Loucy (cell line): ENCODE measurements around the gene STIM1.

Experiments
- H2AFZ ChIP-seq: fragments of 200-600 bp; sonication (generic); 2 replicates; pipeline ENCODE4 v1.6.0; 2016; ENCODE audit warnings: antibody characterized with exemption, mild to moderate bottlenecking, low read length, moderate library complexity
- H3F3A ChIP-seq: fragments of 200-600 bp; 2 replicates; pipeline ENCODE4 v1.6.0; 2016; ENCODE audit warnings: antibody characterized with exemption, low read depth, mild to moderate bottlenecking
- H3K27me3 ChIP-seq: fragments of 200-600 bp; sonication (generic); 2 replicates; pipeline ENCODE4 v1.6.1; 2014; ENCODE audit warnings: low read length, mild to moderate bottlenecking; ENCODE audit not compliant: insufficient read depth, poor library complexity, severe bottlenecking
- H3K36me3 ChIP-seq: fragments of 200-600 bp; sonication (generic); 2 replicates; pipeline ENCODE4 v1.6.1; 2016; ENCODE audit warnings: low read length; ENCODE audit not compliant: insufficient read depth
- H3K4me1 ChIP-seq: fragments of 200-600 bp; sonication (generic); 2 replicates; pipeline ENCODE4 v1.5.1; 2014; ENCODE audit warnings: low read length, mild to moderate bottlenecking; ENCODE audit not compliant: insufficient read depth, poor library complexity, severe bottlenecking
- H3K4me2 ChIP-seq: fragments of 200-600 bp; sonication (generic); 2 replicates; pipeline ENCODE4 v1.6.0; 2014; ENCODE audit warnings: antibody characterized with exemption, low read length, low read depth, mild to moderate bottlenecking; ENCODE audit not compliant: poor library complexity, severe bottlenecking
- H3K4me3 ChIP-seq: fragments of 200-600 bp; sonication (generic); 2 replicates; pipeline ENCODE4 v1.5.1; 2014; ENCODE audit warnings: low read length, mild to moderate bottlenecking, mixed read lengths; ENCODE audit not compliant: poor library complexity, severe bottlenecking
- H3K79me2 ChIP-seq: fragments of 200-600 bp; sonication (generic); 2 replicates; pipeline ENCODE4 v1.6.1; 2014; ENCODE audit warnings: low read length; ENCODE audit not compliant: insufficient read depth
- H3K9ac ChIP-seq: fragments of 200-600 bp; sonication (generic); 2 replicates; pipeline ENCODE4 v1.6.0; 2014; ENCODE audit warnings: mild to moderate bottlenecking, low read depth, low read length, moderate library complexity; ENCODE audit not compliant: poor library complexity, severe bottlenecking
- H3K9me2 ChIP-seq: fragments of 200-600 bp; sonication (generic); replicated peaks from 2 replicates; pipeline ENCODE4 v1.6.1; 2016; ENCODE audit warnings: low read depth, low read length, mixed read lengths
- H3K9me3 ChIP-seq: fragments of 200-600 bp; sonication (generic); 2 replicates; pipeline ENCODE4 v1.6.1; 2014; ENCODE audit warnings: mild to moderate bottlenecking, antibody characterized with exemption, low read length, low read depth; ENCODE audit not compliant: insufficient read depth
- H4K20me1 ChIP-seq: fragments of 200-600 bp; sonication (generic); 2 replicates; pipeline ENCODE4 v1.6.0; 2014; ENCODE audit warnings: antibody characterized with exemption, low read length, mild to moderate bottlenecking; ENCODE audit not compliant: insufficient read depth, poor library complexity, severe bottlenecking
- CTCF ChIP-seq: fragments of 200-600 bp; sonication (generic); conservative IDR thresholded peaks from 2 replicates; pipeline ENCODE4 v1.5.1; 2014; ENCODE audit warnings: mild to moderate bottlenecking, antibody characterized with exemption, low read length
- EZH2phosphoT487 ChIP-seq: fragments of 200-600 bp; IDR thresholded peaks from 2 replicates; pipeline ENCODE4 v1.6.1; 2018; ENCODE audit warnings: antibody characterized with exemption, mild to moderate bottlenecking, moderate library complexity, borderline replicate concordance

Gene STIM1

GRCh38 chr11:4087551-4087950 lies 232.1 kb downstream of the STIM1 start:
- no peak overlapping the region for H3K4me3 ChIP-seq
- H3K9me3 ChIP-seq = no peaks in the 10 kb centered on the region
- no peaks in the 10 kb centered on the region for H3K9me2 ChIP-seq
- H3K4me2 ChIP-seq = no peak overlapping the region
- no peak overlapping the region for H2AFZ ChIP-seq
- no peaks in the 10 kb centered on the region for H4K20me1 ChIP-seq
- peaks cover 13% of the 10 kb centered on the region for H3K4me1 ChIP-seq
- H3K36me3 ChIP-seq = peaks cover 91% of the 10 kb centered on the region; the same call in 1 of the 2 replicates
- 0 out of 2 replicates have a peak, but pooled peaks have one; percentile 15 for TF ChIP-seq CTCF
- no peak for TF ChIP-seq EZH2phosphoT487
- no peaks in the 10 kb centered on the region for H3F3A ChIP-seq
- H3K27me3 ChIP-seq = no peaks in the 10 kb centered on the region
- H3K79me2 ChIP-seq = no peaks in the 10 kb centered on the region
- H3K9ac ChIP-seq = no peak overlapping the region

- Histone ChIP-seq H3K27me3 (no peaks in the 10 kb centered on the region), H3K79me2 (peaks cover 12% of the 10 kb centered on the region), H3F3A (no peaks in the 10 kb centered on the region; the same call in 1 of the 2 replicates), H3K9me3 (no peaks in the 10 kb centered on the region), H3K36me3 (peaks cover 66% of the 10 kb centered on the region; the same call in 1 of the 2 replicates), H3K9me2 (no peaks in the 10 kb centered on the region), H3K4me2 (no peak overlapping the region), H4K20me1 (no peaks in the 10 kb centered on the region), H3K9ac (no peak overlapping the region), H2AFZ (no peak overlapping the region), H3K4me1 (peaks cover 18% of the 10 kb centered on the region), H3K4me3 (no peak overlapping the region)
- no peak for TF ChIP-seq CTCF
- no peak for TF ChIP-seq EZH2phosphoT487
Observed at GRCh38 chr11:4090258-4090657, 234.8 kb downstream of the STIM1 start.

- TF ChIP-seq EZH2phosphoT487 (no peak), CTCF (no peak)
- no peaks in the 10 kb centered on the region for H3K9me2 ChIP-seq
- H4K20me1 ChIP-seq = peaks cover 3% of the 10 kb centered on the region
Observed at GRCh38 chr11:4092026-4092425, 236.6 kb downstream of the STIM1 start.

More at GRCh38 chr11:4092026-4092425, 236.6 kb downstream of the STIM1 start:
- peaks cover 30% of the 10 kb centered on the region for H3K79me2 ChIP-seq
- H3K4me1 ChIP-seq = peaks cover 17% of the 10 kb centered on the region
- H3K4me2 ChIP-seq = no peak overlapping the region
- H3K9me3 ChIP-seq = no peaks in the 10 kb centered on the region
- H3K27me3 ChIP-seq = no peaks in the 10 kb centered on the region
- peaks cover 48% of the 10 kb centered on the region; the same call in 1 of the 2 replicates for H3K36me3 ChIP-seq
- H3K4me3 ChIP-seq = no peak overlapping the region
- no peak overlapping the region for H3K9ac ChIP-seq
- H3F3A ChIP-seq = no peaks in the 10 kb centered on the region; the same call in 1 of the 2 replicates
- H2AFZ ChIP-seq = no peak overlapping the region
